Measurements from ENCODE around the gene REL. TPM values are rescaled to one million over a fixed set of nuclear protein-coding genes. Genes with fewer than 3 reads are reported as not detected.

REL gene
- total RNA-seq, 1 donor from 2014 or later, result 2.4 TPM

DNA sequence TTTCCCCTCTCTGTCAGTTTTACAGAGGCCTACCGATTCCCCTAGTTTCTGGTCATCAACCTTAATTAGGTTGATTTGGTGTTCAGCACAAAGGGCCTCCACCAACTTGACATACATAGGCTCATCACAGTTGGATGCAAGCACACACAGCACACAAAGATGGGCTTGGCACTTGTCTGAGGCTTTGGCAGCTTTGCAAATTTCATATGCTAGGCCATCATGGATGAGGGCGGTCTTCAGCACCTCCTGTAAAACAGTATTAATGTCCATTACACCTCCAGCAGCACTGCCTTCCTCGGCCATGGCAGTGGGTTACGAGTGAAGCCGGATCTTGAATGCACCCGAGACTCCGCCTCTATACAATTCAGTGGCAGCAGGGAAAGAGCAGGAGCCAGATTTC, 56.9 kb downstream of the REL start:
- TF ChIP-seq, protein P1, sequence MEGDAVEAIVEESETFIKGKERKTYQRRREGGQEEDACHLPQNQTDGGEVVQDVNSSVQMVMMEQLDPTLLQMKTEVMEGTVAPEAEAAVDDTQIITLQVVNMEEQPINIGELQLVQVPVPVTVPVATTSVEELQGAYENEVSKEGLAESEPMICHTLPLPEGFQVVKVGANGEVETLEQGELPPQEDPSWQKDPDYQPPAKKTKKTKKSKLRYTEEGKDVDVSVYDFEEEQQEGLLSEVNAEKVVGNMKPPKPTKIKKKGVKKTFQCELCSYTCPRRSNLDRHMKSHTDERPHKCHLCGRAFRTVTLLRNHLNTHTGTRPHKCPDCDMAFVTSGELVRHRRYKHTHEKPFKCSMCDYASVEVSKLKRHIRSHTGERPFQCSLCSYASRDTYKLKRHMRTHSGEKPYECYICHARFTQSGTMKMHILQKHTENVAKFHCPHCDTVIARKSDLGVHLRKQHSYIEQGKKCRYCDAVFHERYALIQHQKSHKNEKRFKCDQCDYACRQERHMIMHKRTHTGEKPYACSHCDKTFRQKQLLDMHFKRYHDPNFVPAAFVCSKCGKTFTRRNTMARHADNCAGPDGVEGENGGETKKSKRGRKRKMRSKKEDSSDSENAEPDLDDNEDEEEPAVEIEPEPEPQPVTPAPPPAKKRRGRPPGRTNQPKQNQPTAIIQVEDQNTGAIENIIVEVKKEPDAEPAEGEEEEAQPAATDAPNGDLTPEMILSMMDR (conservative IDR thresholded peaks at IDR 0.05; ENCODE audit: low read depth, low read length), result no peak
- no peak for DNase-seq (ENCODE audit: low read depth)
- H3K4me3 ChIP-seq (ENCODE audit: low read depth, low read length), result no peak overlapping the region

DNA sequence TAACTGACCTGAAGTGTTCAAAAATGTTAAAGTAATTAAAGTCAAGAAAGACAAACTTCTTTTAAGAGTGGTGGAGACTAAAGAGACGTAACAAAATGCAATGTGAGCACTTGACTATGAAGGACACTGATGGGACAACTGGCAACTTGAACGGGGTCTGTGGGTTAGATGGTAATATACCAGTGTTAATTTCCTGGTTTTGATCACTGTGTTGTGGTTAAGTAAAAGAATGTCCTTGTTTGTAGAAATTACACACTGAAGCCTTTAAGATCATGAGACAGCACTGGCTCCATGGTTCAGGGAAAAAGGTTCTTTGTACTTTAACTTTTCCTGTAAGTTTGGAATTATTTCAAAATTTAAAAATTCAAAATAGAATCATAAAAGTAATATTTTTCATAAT, 58.2 kb downstream of the REL start:
- TF ChIP-seq, protein P1 (conservative IDR thresholded peaks at IDR 0.05; ENCODE audit: low read depth, low read length), result no peak
- DNase-seq (ENCODE audit: low read depth), result no peak
- H3K4me3 ChIP-seq (ENCODE audit: low read depth, low read length), result no peak overlapping the region

DNA sequence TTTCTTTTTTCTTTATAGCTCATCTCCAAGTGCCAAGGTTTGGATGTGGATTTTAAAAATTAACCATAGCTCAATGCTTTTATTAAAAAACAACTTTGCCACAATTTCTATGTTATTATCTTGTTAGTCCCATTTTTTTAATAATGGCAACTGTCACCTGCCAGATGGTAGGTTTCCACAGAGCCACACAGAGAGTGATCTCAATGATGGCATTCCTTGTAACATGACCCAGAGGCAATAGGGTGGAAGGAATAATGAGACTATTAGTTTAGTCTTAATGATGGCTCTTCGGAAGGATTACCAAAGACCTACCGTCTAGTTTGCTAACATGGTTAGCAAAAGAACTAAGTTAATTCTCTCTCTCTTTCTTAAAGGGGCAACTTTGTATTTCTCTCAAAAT, 64.0 kb downstream of the REL start:
- no peak for DNase-seq (ENCODE audit: low read depth)
- no peak overlapping the region for H3K4me3 ChIP-seq (ENCODE audit: low read depth, low read length)
- TF ChIP-seq, protein P1 (conservative IDR thresholded peaks at IDR 0.05; ENCODE audit: low read depth, low read length), result no peak

DNA sequence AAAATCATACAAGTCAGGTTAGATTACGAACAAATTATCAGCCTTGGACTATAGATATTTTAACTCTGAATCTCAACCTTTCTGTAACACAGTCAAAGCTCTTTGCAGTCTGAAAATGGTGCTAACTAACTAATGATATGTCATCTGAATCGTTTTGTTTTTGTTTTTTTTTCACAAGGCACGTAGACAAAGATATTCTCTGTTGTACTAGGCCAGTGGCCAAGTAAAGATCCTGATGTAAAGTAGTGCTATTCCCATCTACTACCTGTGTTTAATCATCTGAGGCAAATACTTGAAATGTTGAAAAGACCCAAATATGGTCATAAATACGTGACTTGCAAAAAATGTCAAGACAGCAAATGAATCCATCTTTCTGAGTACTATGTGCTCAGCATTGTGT, 65.7 kb downstream of the REL start:
- TF ChIP-seq, protein P1 (conservative IDR thresholded peaks at IDR 0.05; ENCODE audit: low read depth, low read length), result no peak
- no peak for DNase-seq (ENCODE audit: low read depth)
- H3K4me3 ChIP-seq (ENCODE audit: low read depth, low read length), result no peak overlapping the region

DNA sequence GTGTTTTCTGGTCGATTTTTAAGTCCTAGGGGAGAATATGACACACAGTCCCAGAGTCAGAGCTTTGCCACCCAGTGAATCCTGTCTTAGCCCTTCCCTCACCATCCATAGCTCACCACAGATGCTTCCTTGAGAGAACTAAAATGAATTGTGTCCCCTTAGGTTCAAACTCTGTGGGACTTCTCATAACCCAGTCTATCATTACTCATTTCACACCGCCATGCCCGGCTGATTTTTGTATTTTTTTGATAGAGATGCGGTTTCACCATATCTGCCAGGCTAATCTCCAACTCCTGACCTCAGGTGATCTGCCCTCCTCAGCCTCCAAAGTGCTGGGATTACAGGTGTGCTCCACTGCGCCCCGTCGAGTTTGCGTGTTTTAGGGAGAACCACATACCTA, 66.8 kb downstream of the REL start:
- TF ChIP-seq, protein P1 (conservative IDR thresholded peaks at IDR 0.05; ENCODE audit: low read depth, low read length), result no peak
- H3K4me3 ChIP-seq (ENCODE audit: low read depth, low read length), result no peak overlapping the region
- DNase-seq (ENCODE audit: low read depth), result no peak

DNA sequence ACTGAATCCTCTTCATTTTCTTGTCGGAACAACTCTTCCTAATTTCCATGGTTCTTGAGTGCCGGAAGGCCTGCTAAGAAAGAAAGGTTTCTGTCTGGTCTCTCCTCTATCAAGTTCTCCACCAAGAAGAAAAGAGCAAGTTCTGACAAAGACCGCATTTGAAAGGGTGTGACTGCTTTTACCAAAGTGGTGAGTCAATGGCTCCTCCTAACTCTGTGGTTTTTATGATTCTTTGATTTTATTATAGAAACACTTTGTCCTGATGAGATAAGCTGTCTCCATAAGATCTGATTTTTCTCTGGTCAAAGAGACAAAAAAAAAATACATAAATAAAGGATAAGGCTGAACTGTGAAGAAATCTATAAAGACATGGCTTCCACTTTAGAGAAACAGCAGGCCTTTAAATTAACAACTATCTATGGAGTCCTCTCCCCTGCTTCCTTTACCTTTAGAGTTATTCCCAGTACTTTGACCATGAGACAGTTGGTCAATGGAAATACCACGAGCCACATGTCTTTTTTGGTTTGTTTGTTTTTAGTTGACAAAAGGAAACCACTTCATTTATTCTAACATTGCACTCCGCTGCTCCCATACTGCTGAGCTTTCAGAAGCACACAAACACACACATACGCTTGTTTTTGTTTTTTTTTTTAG, 67.7 kb downstream of the REL start:
- H3K4me3 ChIP-seq (ENCODE audit: low read depth, low read length), result no peak overlapping the region
- no peak for DNase-seq (ENCODE audit: low read depth)
- TF ChIP-seq, protein P1 (conservative IDR thresholded peaks at IDR 0.05; ENCODE audit: low read depth, low read length), result no peak

DNA sequence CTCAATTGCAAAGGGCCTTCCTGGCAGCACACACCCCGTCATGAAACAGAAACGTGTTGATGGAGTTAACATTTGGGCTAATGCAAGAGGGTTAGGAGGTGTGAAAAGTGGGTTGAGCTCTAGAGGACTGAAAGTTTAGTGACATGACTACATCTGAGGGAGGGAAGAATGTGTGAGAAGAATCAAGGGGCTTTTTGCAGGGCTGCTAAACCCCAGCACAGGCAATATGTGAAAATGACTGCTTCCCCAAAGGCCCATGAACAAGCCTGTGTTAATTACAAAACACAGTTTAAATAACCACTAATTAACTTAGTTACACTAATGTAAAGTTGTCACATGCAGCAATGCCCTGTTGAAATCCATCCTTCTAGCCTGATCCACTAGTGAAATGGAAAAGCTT, 72.8 kb downstream of the REL start:
- no peak overlapping the region for H3K4me3 ChIP-seq (ENCODE audit: low read depth, low read length)
- TF ChIP-seq, protein P1 (conservative IDR thresholded peaks at IDR 0.05; ENCODE audit: low read depth, low read length), result no peak
- DNase-seq (ENCODE audit: low read depth), result no peak

Data from epithelial cell of proximal tubule (primary cell).